Thoracic aorta (tissue), 2 donors: ENCODE measurements around the gene RAP1A. TPM values are rescaled to one million over a fixed set of nuclear protein-coding genes. Genes with fewer than 3 reads are reported as not detected.
"Not testable (repeated sequence)": the region's sequence is repeated elsewhere in the genome, so short reads cannot be mapped to it uniquely, and the experiment has no call there.

Source experiments
- ATAC-seq: fragments of 150-250 bp; one replicate; pipeline ENCODE4 v1.8.0; 2017; ENCODE audit warnings: low read depth; ENCODE audit not compliant: insufficient number of reproducible peaks, low FRiP score
- DNase-seq: peaks from one replicate; pipeline ENCODE4 v3.0.0-alpha.2; 2020; ENCODE audit warnings: low spot score
- H3K27ac ChIP-seq, 2 donors: fragments of 200-600 bp; sonication (generic); 1 replicate in 1 of 2; 2 replicates in 1 of 2; pipeline ENCODE4 v1.5.1; 2016; ENCODE audit warnings: mild to moderate bottlenecking in 2 of 2, moderate library complexity in 2 of 2
- H3K27me3 ChIP-seq: fragments of 200-600 bp; sonication (generic); replicated peaks from 2 replicates; pipeline ENCODE4 v1.6.0; 2016; ENCODE audit warnings: mild to moderate bottlenecking; ENCODE audit not compliant: insufficient read depth
- H3K36me3 ChIP-seq: fragments of 200-600 bp; sonication (generic); one replicate; pipeline ENCODE4 v1.5.1; 2016
- H3K4me1 ChIP-seq, 2 donors: fragments of 200-600 bp; sonication (generic); 1 replicate in 1 of 2; 2 replicates in 1 of 2; pipeline versions ENCODE4 v1.5.1 to v1.6.0; 2016; ENCODE audit warnings: low read depth in 2 of 2, mild to moderate bottlenecking in 1 of 2; ENCODE audit not compliant: control insufficient read depth in 1 of 2
- H3K4me3 ChIP-seq: fragments of 200-600 bp; sonication (generic); 2 replicates; pipeline ENCODE4 v1.5.1; 2016; ENCODE audit warnings: mild to moderate bottlenecking
- H3K9me3 ChIP-seq: fragments of 200-600 bp; sonication (generic); 2 replicates; pipeline ENCODE4 v1.5.1; 2016
- total RNA-seq, 2 donors: library from RNA; depleted of rRNA; stranded (reverse); fragments of >200 nt; gene quantifications; one replicate each; pipeline versions ENCODE4 v1.1.0 to v1.2.3, GENCODE V29; 2016
- TF ChIP-seq, protein P1 (sequence below): fragments of 200-600 bp; sonication (generic); IDR thresholded peaks from one replicate; pipeline ENCODE4 v1.5.1; 2019; ENCODE audit warnings: antibody characterized with exemption

Gene RAP1A
- total RNA-seq, 2 donors from 2014 or later, result 67.4 to 75.0 TPM

DNA sequence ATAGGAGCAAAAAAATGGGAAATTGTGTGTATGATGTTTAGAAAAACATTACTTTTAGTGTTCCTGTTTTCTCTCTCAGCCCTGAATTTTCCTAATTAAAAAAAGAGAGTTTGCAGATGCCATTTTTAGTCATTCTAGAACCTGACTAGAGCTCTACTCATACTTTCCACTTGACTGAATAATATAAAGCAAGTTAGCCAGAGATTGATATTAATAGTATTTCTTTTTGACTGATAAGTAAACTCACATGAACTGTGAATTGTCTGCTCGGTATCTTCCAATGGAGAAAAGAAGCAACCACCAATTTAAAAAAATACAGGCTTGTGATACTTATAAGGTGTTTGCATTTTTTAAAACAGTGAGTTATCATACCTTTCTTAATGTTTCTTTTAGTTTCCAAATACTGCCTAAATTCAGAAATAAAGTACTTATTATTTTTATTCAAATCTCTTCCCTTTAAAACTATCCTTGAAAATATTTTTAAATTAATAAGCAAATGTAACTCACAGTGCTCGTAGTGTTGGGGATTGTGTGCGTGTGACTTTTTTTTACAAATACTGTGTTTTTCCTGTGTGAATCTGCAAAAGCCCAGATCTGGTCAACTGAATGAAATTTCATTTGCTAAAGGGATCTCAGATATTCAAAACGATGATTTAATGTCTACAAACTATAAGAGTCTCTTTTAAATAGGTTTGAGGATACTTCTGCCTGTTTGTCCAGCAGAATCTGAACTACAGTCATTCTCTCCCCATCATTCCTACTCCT lies 9.8 kb downstream of the RAP1A start:
- DNase-seq (no peak), ATAC-seq (no peak)
- Histone ChIP-seq H3K4me1 (peaks cover 57 to 85% of the 10 kb centered on the region in 2 donors), H3K4me3 (peak overlapping the region; percentile 31), H3K9me3 (no peaks in the 10 kb centered on the region), H3K36me3 (no peaks in the 10 kb centered on the region), H3K27me3 (no peaks in the 10 kb centered on the region), H3K27ac (peak overlapping the region in 1 of 2 donors; percentile 39)
- TF ChIP-seq, protein P1, sequence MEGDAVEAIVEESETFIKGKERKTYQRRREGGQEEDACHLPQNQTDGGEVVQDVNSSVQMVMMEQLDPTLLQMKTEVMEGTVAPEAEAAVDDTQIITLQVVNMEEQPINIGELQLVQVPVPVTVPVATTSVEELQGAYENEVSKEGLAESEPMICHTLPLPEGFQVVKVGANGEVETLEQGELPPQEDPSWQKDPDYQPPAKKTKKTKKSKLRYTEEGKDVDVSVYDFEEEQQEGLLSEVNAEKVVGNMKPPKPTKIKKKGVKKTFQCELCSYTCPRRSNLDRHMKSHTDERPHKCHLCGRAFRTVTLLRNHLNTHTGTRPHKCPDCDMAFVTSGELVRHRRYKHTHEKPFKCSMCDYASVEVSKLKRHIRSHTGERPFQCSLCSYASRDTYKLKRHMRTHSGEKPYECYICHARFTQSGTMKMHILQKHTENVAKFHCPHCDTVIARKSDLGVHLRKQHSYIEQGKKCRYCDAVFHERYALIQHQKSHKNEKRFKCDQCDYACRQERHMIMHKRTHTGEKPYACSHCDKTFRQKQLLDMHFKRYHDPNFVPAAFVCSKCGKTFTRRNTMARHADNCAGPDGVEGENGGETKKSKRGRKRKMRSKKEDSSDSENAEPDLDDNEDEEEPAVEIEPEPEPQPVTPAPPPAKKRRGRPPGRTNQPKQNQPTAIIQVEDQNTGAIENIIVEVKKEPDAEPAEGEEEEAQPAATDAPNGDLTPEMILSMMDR, result no peak

DNA sequence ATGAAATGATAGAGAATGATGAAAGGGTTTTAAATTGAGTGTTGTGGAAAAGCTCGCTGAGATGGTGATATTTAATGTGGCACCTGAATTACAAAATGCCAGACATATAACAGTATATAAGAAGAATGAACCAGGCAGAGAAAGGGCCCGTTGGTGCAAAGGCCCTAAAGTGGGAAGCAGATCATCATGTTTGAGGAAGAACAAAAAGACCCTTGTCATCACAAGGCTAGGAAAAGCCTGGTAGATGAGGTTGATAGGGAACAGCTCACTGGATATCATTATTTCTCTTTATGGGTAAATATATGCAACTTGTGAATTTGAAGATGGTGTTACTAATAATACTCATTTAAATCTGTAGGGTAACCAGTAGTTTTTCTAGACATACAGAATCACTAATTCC lies 11.0 kb downstream of the RAP1A start:
- Histone ChIP-seq H3K36me3 (no peaks in the 10 kb centered on the region), H3K4me3 (no peak overlapping the region), H3K27ac (no peak overlapping the region), H3K9me3 (no peaks in the 10 kb centered on the region), H3K27me3 (no peaks in the 10 kb centered on the region), H3K4me1 (peaks cover 51 to 77% of the 10 kb centered on the region in 2 donors)
- DNase-seq (no peak), ATAC-seq (no peak)
- TF ChIP-seq, protein P1, result no peak

DNA sequence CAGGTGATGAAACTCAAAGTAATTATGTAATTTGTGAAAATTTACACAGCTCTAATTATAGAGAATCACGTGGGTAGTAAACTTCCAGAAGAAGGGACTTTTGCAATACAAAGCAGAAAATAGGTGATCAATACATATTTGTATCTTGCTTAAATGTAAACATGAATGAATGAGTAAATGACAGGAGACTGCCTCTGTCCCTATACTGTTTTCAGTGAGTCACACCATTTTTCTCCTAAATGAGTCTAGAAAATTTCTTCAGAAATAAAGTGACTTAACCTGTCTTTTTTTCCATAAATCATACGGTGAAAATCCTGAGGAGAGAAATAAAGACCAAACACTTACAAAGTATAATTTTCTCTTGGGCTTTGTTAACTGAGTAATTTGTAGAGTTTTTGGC lies 11.9 kb downstream of the RAP1A start:
- Histone ChIP-seq H3K4me1 (peaks cover 49 to 77% of the 10 kb centered on the region in 2 donors), H3K27ac (no peak overlapping the region), H3K27me3 (no peaks in the 10 kb centered on the region), H3K4me3 (no peak overlapping the region), H3K9me3 (no peaks in the 10 kb centered on the region), H3K36me3 (no peaks in the 10 kb centered on the region)
- no peak for ATAC-seq
- TF ChIP-seq, protein P1, result no peak
- DNase-seq, result no peak

DNA sequence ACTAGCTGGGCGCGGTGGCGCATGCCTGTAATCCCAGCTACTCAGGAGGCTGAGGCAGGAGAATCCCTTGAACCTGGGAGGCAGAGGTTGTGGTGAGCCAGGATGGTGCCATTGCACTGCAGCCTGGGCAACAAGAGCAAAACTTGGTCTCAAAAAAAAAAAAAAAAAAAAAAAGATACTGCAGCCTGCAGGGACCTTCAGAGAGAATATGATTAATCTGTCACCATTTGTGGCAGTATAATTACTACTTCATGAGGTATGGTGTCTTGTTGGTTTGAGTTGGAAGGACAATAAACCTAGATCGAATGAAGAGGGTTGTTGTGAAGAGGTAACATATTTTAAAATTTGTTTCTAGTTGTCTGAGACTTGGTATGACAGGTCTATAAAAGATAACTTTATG lies 13.2 kb downstream of the RAP1A start:
- not testable (repeated sequence) for DNase-seq, H3K27ac ChIP-seq, H3K9me3 ChIP-seq, H3K36me3 ChIP-seq, ATAC-seq, H3K27me3 ChIP-seq, H3K4me3 ChIP-seq
- H3K4me1 ChIP-seq, result peaks cover 52 to 69% of the 10 kb centered on the region in 2 donors

DNA sequence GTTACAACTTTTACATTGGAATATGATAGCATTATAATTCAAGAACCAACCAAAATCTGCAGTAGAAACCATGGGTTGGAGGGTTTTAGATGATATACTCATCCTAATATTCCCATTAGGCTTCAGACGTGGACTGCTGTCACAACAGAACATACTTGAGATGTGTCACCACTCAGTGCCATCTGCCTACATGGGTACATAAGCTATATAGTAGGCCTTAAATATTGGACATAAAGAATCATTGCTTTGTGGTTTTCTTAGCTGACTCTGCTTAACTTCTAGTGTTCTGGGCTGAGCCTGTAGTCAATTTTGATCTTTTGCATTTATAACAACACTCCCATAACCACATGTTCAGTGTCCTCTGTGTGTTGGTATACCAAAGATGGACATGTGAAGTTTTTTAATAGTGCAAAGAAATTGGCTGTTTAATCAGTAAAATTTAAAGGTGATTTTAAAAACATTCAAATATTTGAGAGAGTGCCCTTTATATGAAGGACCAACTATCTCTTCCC lies 14.2 kb downstream of the RAP1A start:
- no peaks in the 10 kb centered on the region for H3K9me3 ChIP-seq
- TF ChIP-seq, protein P1, result no peak
- no peak for ATAC-seq
- no peak overlapping the region for H3K4me3 ChIP-seq
- H3K27ac ChIP-seq, result no peak overlapping the region
- no peaks in the 10 kb centered on the region for H3K27me3 ChIP-seq
- no peak for DNase-seq
- peaks cover 52 to 66% of the 10 kb centered on the region in 2 donors for H3K4me1 ChIP-seq
- no peaks in the 10 kb centered on the region for H3K36me3 ChIP-seq
